Neural cell (in vitro differentiated cells): ENCODE data around the gene MVK.

Experiments used
- CTCF ChIP-seq: fragments of 450-650 bp; IDR thresholded peaks from 2 replicates; pipeline ENCODE4 v1.5.1; 2014; ENCODE audit warnings: antibody characterized with exemption, mild to moderate bottlenecking, moderate library complexity; ENCODE audit not compliant: poor library complexity, severe bottlenecking
- EP300 ChIP-seq: fragments of 450-650 bp; conservative IDR thresholded peaks from 2 replicates; pipeline ENCODE4 v1.6.1; 2014; ENCODE audit warnings: antibody characterized with exemption, mild to moderate bottlenecking, moderate library complexity; ENCODE audit not compliant: poor library complexity, severe bottlenecking
- EZH2 ChIP-seq: fragments of 200-600, 300-800 bp; shearing (Covaris generic), sonication (generic); IDR thresholded peaks from 2 replicates; pipeline ENCODE4 v1.6.1; 2014; ENCODE audit warnings: antibody characterized with exemption, low read length, borderline replicate concordance, mild to moderate bottlenecking; ENCODE audit not compliant: insufficient read depth, poor library complexity, severe bottlenecking
- MXI1 ChIP-seq: fragments of 450-650 bp; conservative IDR thresholded peaks from 2 replicates; pipeline ENCODE4 v1.6.1; 2014; ENCODE audit warnings: antibody characterized with exemption, mild to moderate bottlenecking; ENCODE audit not compliant: poor library complexity, severe bottlenecking
- POLR2AphosphoS5 ChIP-seq: IDR thresholded peaks from 2 replicates; pipeline ENCODE4 v1.6.1; 2012
- RAD21 ChIP-seq: fragments of 450-650 bp; conservative IDR thresholded peaks from 2 replicates; pipeline ENCODE4 v1.6.1; 2014; ENCODE audit warnings: antibody characterized with exemption, mild to moderate bottlenecking, moderate library complexity
- REST ChIP-seq: IDR thresholded peaks from 2 replicates; pipeline ENCODE4 v1.6.1; 2012; ENCODE audit warnings: borderline replicate concordance
- TAF1 ChIP-seq: IDR thresholded peaks from 2 replicates; pipeline ENCODE4 v1.6.1; 2012; ENCODE audit warnings: low read depth

GRCh38 chr12:109605599-109606228, 32.1 kb downstream of the MVK start:
- no peak for TF ChIP-seq CTCF
- no peak for TF ChIP-seq EZH2
- TF ChIP-seq MXI1: no peak
- TF ChIP-seq RAD21: no peak
- TF ChIP-seq REST: no peak
- no peak for TF ChIP-seq POLR2AphosphoS5
- TF ChIP-seq EP300: no peak
- no peak for TF ChIP-seq TAF1
